ENCODE data around the gene BRAP. TPM values are rescaled to one million over a fixed set of nuclear protein-coding genes. Genes with fewer than 3 reads are reported as not detected.
"Not testable (repeated sequence)": the region's sequence is repeated elsewhere in the genome, so short reads cannot be mapped to it uniquely, and the experiment has no call there.

Gene BRAP
- total RNA-seq, 4 donors from 2014 or later: 12.9 to 18.0 (median 17.2) TPM

- DNase-seq (ENCODE audit: low spot score in 2 of 2): no peak
- peaks cover 0 to 94% (median 27%) of the 10 kb centered on the region in 3 donors for H3K36me3 ChIP-seq
- H3K4me3 ChIP-seq: no peak overlapping the region
- TF ChIP-seq POLR2A (IDR thresholded peaks at IDR 0.05) (no peak), CTCF (IDR thresholded peaks at IDR 0.05) (no peak), EP300 (IDR thresholded peaks at IDR 0.05) (no peak)
- no peaks in the 10 kb centered on the region for H3K27me3 ChIP-seq
- H3K9me3 ChIP-seq: no peaks in the 10 kb centered on the region
- peaks cover 0 to 10% (median 2%) of the 10 kb centered on the region in 4 donors for H3K4me1 ChIP-seq
- 91% methylated on average over 4 of the region's 4 CpGs for WGBS, 2 donors
- no peak overlapping the region for H3K27ac ChIP-seq
These were observed 29.7 kb downstream of the BRAP start for GRCh38 chr12:111656016-111656415.

- H3K27ac ChIP-seq: no peak overlapping the region
- H3K27me3 ChIP-seq: no peaks in the 10 kb centered on the region
- 91 to 93% methylated on average over 3 of the region's 3 CpGs for WGBS, 2 donors
- no peaks in the 10 kb centered on the region for H3K9me3 ChIP-seq
- peaks cover 0 to 94% (median 27%) of the 10 kb centered on the region in 3 donors for H3K36me3 ChIP-seq
- no peak for TF ChIP-seq CTCF (IDR thresholded peaks at IDR 0.05)
- no peak for TF ChIP-seq EP300 (IDR thresholded peaks at IDR 0.05)
- no peak for TF ChIP-seq POLR2A (IDR thresholded peaks at IDR 0.05)
- peaks cover 0 to 10% (median 2%) of the 10 kb centered on the region in 4 donors for H3K4me1 ChIP-seq
- H3K4me3 ChIP-seq: no peak overlapping the region
- DNase-seq (ENCODE audit: low spot score in 2 of 2): no peak
These were observed 30.4 kb downstream of the BRAP start for GRCh38 chr12:111655356-111655755.

GRCh38 chr12:111653596-111653995, 32.2 kb downstream of the BRAP start:
- no peaks in the 10 kb centered on the region for H3K9me3 ChIP-seq
- no peak for DNase-seq (ENCODE audit: low spot score in 2 of 2)
- TF ChIP-seq POLR2A (IDR thresholded peaks at IDR 0.05): no peak
- no peak for TF ChIP-seq CTCF (IDR thresholded peaks at IDR 0.05)
- TF ChIP-seq EP300 (IDR thresholded peaks at IDR 0.05): no peak
- H3K27ac ChIP-seq: no peak overlapping the region
- H3K27me3 ChIP-seq: no peaks in the 10 kb centered on the region
- H3K4me3 ChIP-seq: no peak overlapping the region
- 44 to 58% methylated on average over 6 of the region's 6 CpGs for WGBS, 2 donors
- peaks cover 0 to 10% (median 2%) of the 10 kb centered on the region in 4 donors for H3K4me1 ChIP-seq
- H3K36me3 ChIP-seq: peaks cover 5 to 94% (median 29%) of the 10 kb centered on the region in 3 donors

GRCh38 chr12:111652530-111652929, 33.2 kb downstream of the BRAP start:
- not testable (repeated sequence) for H3K4me3 ChIP-seq; H3K27ac ChIP-seq; H3K27me3 ChIP-seq; DNase-seq (ENCODE audit: low spot score in 2 of 2); H3K9me3 ChIP-seq
- Histone ChIP-seq H3K36me3 (peaks cover 5 to 94% (median 24%) of the 10 kb centered on the region in 3 donors), H3K4me1 (peaks cover 0 to 10% (median 2%) of the 10 kb centered on the region in 4 donors)
- 91 to 92% methylated on average over 9 of the region's 9 CpGs for WGBS, 2 donors

GRCh38 chr12:111650912-111651311, 34.8 kb downstream of the BRAP start:
- DNase-seq (ENCODE audit: low spot score in 2 of 2): no peak
- 86 to 93% methylated on average over 7 of the region's 7 CpGs for WGBS, 2 donors
- peaks cover 0 to 10% (median 2%) of the 10 kb centered on the region in 4 donors for H3K4me1 ChIP-seq
- no peaks in the 10 kb centered on the region for H3K9me3 ChIP-seq
- peaks cover 5 to 94% (median 14%) of the 10 kb centered on the region in 3 donors for H3K36me3 ChIP-seq
- no peak overlapping the region for H3K27ac ChIP-seq
- H3K27me3 ChIP-seq: no peaks in the 10 kb centered on the region
- H3K4me3 ChIP-seq: no peak overlapping the region
- TF ChIP-seq CTCF (IDR thresholded peaks at IDR 0.05) (no peak), EP300 (IDR thresholded peaks at IDR 0.05) (no peak), POLR2A (IDR thresholded peaks at IDR 0.05) (no peak)

- Histone ChIP-seq H3K27me3 (no peaks in the 10 kb centered on the region), H3K4me3 (no peak overlapping the region), H3K27ac (no peak overlapping the region), H3K4me1 (peaks cover 0 to 20% (median 3%) of the 10 kb centered on the region in 4 donors), H3K9me3 (no peaks in the 10 kb centered on the region), H3K36me3 (peaks cover 5 to 85% (median 21%) of the 10 kb centered on the region in 3 donors)
- WGBS, 2 donors: 88 to 94% methylated on average over 5 of the region's 5 CpGs
- TF ChIP-seq EP300 (IDR thresholded peaks at IDR 0.05) (no peak), POLR2A (IDR thresholded peaks at IDR 0.05) (no peak), CTCF (IDR thresholded peaks at IDR 0.05) (no peak)
- DNase-seq (ENCODE audit: low spot score in 2 of 2): no peak
These were observed 40.3 kb downstream of the BRAP start for GRCh38 chr12:111645433-111645832.

All from tibial nerve (tissue), 4 donors.